Spleen (tissue), 11 donors: ENCODE results near the gene SIRPA. TPM values are rescaled to one million over a fixed set of nuclear protein-coding genes. Genes with fewer than 3 reads are reported as not detected.
A peak's percentile ranks its signal among the peaks of the same experiment; 100 is the strongest.

Experiments
- DNase-seq: peaks from one replicate; pipeline ENCODE4 v3.0.0-alpha.2; 2020
- H3K27ac ChIP-seq, 8 donors: fragments of 200-600 bp; sonication (generic) in 7 of 8; 1 replicate in 4 of 8; 2 replicates in 4 of 8; pipeline versions ENCODE4 v1.5.0 to v1.8.0; 2016 to 2021; ENCODE audit warnings: inconsistent platforms in 4 of 8, mild to moderate bottlenecking in 4 of 8, moderate library complexity in 1 of 8
- H3K27me3 ChIP-seq, 7 donors: fragments of 200-600 bp; sonication (generic) in 6 of 7; replicated peaks in 1 of 7; 1 replicate in 4 of 7; 2 replicates in 3 of 7; pipeline versions ENCODE4 v1.5.0 to v1.8.0; 2016 to 2021; ENCODE audit warnings: inconsistent platforms in 3 of 7, mild to moderate bottlenecking in 1 of 7
- H3K36me3 ChIP-seq, 6 donors: fragments of 200-600 bp; sonication (generic) in 5 of 6; 1 replicate in 4 of 6; 2 replicates in 2 of 6; pipeline versions ENCODE4 v1.5.0 to v1.8.0; 2016 to 2021; ENCODE audit warnings: inconsistent platforms in 2 of 6
- H3K4me1 ChIP-seq, 6 donors: fragments of 200-600 bp; sonication (generic) in 5 of 6; 1 replicate in 3 of 6; 2 replicates in 3 of 6; pipeline versions ENCODE4 v1.5.0 to v1.8.0; 2016 to 2021; ENCODE audit warnings: inconsistent platforms in 3 of 6
- H3K4me3 ChIP-seq, 8 donors: fragments of 200-600 bp; sonication (generic) in 7 of 8; 1 replicate in 4 of 8; 2 replicates in 4 of 8; pipeline versions ENCODE4 v1.5.0 to v1.8.0; 2016 to 2021; ENCODE audit warnings: inconsistent platforms in 4 of 8, mild to moderate bottlenecking in 4 of 8, moderate library complexity in 2 of 8
- H3K9me3 ChIP-seq, 8 donors: fragments of 200-600 bp; sonication (generic) in 7 of 8; 1 replicate in 4 of 8; 2 replicates in 4 of 8; pipeline versions ENCODE4 v1.5.0 to v1.8.0; 2016 to 2021; ENCODE audit warnings: inconsistent platforms in 4 of 8
- POLR2A ChIP-seq, 3 donors: fragments of 450-650 bp; IDR thresholded peaks; one replicate each; pipeline ENCODE4 v1.5.1; 2017; ENCODE audit warnings: antibody characterized with exemption in 3 of 3, mild to moderate bottlenecking in 1 of 3
- POLR2AphosphoS5 ChIP-seq, 3 donors: sonication (generic); formaldehyde crosslinking; IDR thresholded peaks; one replicate each; pipeline ENCODE4 v1.5.1; 2017; ENCODE audit warnings: antibody characterized with exemption in 3 of 3
- WGBS, 5 donors: extraction: QIAGEN DNeasy Blood & Tissue Kit in 3 of 5; methylation state at CpG; one replicate each; pipeline versions ENCODE4 v1.1.5 to v1.1.7; 2013 to 2018; 5-methylcytosine and 5-hydroxymethylcytosine counted together
- intact Hi-C: fragments of 100-400 bp; cut with DNase I; formaldehyde crosslinking; loops from one replicate; pipeline ENCODE4 v1.15.0; 2023; ENCODE audit warnings: low total_unique reads
- polyA plus RNA-seq, 3 donors: library from polyadenylated mRNA; stranded (reverse); fragments of 200-250 nt; gene quantifications; one replicate each; pipeline ENCODE4 v1.2.1, GENCODE V29; 2013
- total RNA-seq, 7 donors: library from RNA; depleted of rRNA in 3 of 7; stranded (reverse); fragments of >200 nt in 3 of 7; fragmentation: NEBNext Ultra II Directional in 4 of 7; extraction: Animal tissue kit (Norgen Biotek cat#: 25700) in 4 of 7; gene quantifications; one replicate each; pipeline versions ENCODE4 v1.1.0 to v1.2.1, GENCODE V29; 2016 to 2021
- TF ChIP-seq, protein P1 (sequence below), 11 experiments: fragments of 200-600 bp in 7 of 11; fragments of 450-650 bp in 4 of 11; sonication (generic) in 4 of 11; IDR thresholded peaks in 8 of 11; conservative IDR thresholded peaks in 3 of 11; 1 replicate in 7 of 11; 2 replicates in 4 of 11; pipeline versions ENCODE4 v1.4.0 to v1.8.0; 2016 to 2021; ENCODE audit warnings: antibody characterized with exemption in 11 of 11, inconsistent platforms in 4 of 11, mild to moderate bottlenecking in 1 of 11
- donor health status: healthy with polysubstance abuse.
- donor health status: DM: no; HTN: no; CAD: no; lungs with moderate emphysema.
- donor health status: DM: no; HTN: no; CAD: no.
- donor health status: Bipolar disorder and iron deficiency.
- donor health status: healthy.
- donor health status: DM: no; HTN: no; CAD: no.
- donor health status: DM: yes; HTN: yes; CAD: no.

SIRPA gene
- total and polyA plus RNA-seq, 10 donors: 9.8 to 104 (median 38.4) TPM

DNA sequence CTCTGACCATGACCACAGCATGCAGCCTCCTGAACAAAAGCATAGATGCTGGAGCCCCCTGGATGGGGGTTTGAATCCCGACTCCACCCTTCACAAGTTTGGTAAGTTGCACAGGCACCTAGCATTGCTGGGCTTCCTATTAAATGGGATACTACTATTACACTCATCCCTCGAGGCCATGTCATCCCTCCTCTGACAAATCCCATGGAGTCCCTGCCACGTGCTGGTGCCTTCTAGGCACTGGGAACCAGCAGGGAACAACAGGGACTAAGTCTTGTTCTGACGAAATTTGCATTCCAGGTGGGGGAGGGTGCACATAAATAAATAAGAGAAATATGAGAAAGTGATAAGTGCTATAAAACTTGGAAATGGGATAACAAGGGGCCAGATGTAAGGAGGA, 15.3 kb upstream of the SIRPA start:
- H3K36me3 ChIP-seq: no peaks in the 10 kb centered on the region
- DNase-seq: no peak
- WGBS, 5 donors: 57 to 75% (median 68%) methylated on average over 4 of the region's 4 CpGs
- no peak overlapping the region for H3K27ac ChIP-seq
- intact Hi-C loops: no loop called here
- peaks cover 4 to 67% (median 30%) of the 10 kb centered on the region in 6 donors for H3K4me1 ChIP-seq
- H3K4me3 ChIP-seq: no peak overlapping the region
- peaks cover 0 to 3% (median 0%) of the 10 kb centered on the region in 7 donors for H3K27me3 ChIP-seq
- no peaks in the 10 kb centered on the region for H3K9me3 ChIP-seq
- TF ChIP-seq POLR2A (IDR thresholded peaks at IDR 0.05) (no peak), POLR2AphosphoS5 (IDR thresholded peaks at IDR 0.05) (no peak)
- TF ChIP-seq, protein P1, sequence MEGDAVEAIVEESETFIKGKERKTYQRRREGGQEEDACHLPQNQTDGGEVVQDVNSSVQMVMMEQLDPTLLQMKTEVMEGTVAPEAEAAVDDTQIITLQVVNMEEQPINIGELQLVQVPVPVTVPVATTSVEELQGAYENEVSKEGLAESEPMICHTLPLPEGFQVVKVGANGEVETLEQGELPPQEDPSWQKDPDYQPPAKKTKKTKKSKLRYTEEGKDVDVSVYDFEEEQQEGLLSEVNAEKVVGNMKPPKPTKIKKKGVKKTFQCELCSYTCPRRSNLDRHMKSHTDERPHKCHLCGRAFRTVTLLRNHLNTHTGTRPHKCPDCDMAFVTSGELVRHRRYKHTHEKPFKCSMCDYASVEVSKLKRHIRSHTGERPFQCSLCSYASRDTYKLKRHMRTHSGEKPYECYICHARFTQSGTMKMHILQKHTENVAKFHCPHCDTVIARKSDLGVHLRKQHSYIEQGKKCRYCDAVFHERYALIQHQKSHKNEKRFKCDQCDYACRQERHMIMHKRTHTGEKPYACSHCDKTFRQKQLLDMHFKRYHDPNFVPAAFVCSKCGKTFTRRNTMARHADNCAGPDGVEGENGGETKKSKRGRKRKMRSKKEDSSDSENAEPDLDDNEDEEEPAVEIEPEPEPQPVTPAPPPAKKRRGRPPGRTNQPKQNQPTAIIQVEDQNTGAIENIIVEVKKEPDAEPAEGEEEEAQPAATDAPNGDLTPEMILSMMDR (IDR thresholded peaks at IDR 0.05 in 8 of 11, conservative IDR thresholded peaks at IDR 0.05 in 3 of 11): no peak

DNA sequence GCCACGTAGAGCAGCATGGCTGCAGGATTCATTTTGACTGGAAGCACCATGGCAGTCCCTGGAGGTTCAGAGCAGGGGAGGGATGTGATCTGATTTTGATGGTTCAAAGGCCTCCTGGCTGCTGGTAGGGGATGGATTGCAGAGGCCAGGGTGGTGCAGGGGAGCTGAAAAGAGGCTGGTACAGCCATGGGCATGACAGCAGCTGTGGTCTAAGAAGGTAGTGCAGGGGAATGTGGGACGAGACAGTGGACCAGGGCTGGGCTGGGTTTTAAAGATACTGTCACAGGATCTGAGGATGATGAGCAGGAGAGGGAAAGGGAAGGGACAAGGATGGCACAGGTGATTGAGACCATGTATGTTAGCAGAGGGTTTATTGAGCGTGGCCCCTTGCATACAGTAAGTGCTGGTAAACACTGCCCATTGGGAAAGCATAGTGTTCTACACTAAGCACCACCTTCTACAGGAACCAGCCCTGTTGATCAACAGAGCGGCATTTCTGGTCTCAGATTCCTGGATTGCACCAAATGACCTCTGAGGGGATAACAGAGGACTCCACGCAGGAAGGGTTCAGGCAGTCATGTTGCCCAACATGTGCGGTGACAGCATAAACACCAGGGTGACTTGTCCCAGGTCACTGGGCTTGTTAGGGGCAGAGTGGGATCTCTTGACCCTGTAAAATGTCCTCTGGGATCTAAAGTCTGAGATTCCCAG, 14.5 kb upstream of the SIRPA start:
- H3K9me3 ChIP-seq: no peaks in the 10 kb centered on the region
- H3K4me1 ChIP-seq: peaks cover 4 to 59% (median 29%) of the 10 kb centered on the region in 6 donors
- no peaks in the 10 kb centered on the region for H3K36me3 ChIP-seq
- H3K27me3 ChIP-seq: peaks cover 0 to 3% (median 0%) of the 10 kb centered on the region in 7 donors
- no peak overlapping the region for H3K4me3 ChIP-seq
- intact Hi-C loops: no loop called here
- H3K27ac ChIP-seq: peak overlapping the region in 4 of 8 donors; percentile 26 to 48 (median 42)
- WGBS, 5 donors: 66 to 84% (median 69%) methylated on average over 4 to 6 of the region's 6 CpGs
- no peak for TF ChIP-seq POLR2AphosphoS5 (IDR thresholded peaks at IDR 0.05)
- TF ChIP-seq POLR2A (IDR thresholded peaks at IDR 0.05): no peak
- TF ChIP-seq, protein P1 (IDR thresholded peaks at IDR 0.05 in 8 of 11, conservative IDR thresholded peaks at IDR 0.05 in 3 of 11): no peak
- DNase-seq: no peak

DNA sequence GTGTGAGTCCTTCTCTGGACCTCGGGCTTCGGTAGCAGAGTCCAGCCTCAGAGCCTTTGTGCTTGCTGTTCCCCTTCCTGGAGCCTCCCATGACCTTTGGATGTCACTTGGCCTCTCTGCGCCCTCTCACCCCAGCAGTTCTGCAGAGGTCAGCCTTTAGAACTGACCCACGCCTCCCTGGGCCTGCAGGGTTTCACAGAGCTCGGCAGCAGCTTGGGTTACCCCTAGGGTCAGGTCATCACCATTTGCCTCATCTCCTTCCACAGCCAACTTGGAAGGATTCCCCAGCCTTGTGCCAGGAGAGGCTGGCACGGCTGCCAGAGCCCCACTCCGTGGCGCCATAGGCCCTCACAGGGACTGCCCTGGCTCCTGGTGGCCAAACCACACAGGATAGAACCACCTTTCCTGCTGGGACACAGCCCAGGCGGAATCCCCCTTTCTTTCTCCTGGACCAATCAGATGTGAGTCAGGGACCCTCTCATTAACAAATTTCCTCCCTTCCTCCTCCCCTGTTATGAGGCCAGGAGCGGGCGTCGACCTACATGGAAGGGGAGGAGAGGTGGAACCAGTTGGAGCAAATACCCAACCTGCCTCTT, 13.9 kb upstream of the SIRPA start:
- intact Hi-C loops: no loop called here
- peak; percentile 74 for DNase-seq
- Histone ChIP-seq H3K9me3 (no peaks in the 10 kb centered on the region), H3K36me3 (no peaks in the 10 kb centered on the region), H3K27me3 (peaks cover 0 to 3% (median 0%) of the 10 kb centered on the region in 7 donors), H3K4me1 (peaks cover 4 to 56% (median 28%) of the 10 kb centered on the region in 6 donors), H3K4me3 (no peak overlapping the region), H3K27ac (peak overlapping the region in 4 of 8 donors; percentile 26 to 48 (median 42))
- TF ChIP-seq POLR2A (IDR thresholded peaks at IDR 0.05) (no peak), POLR2AphosphoS5 (IDR thresholded peaks at IDR 0.05) (peak in 1 of 3 donors; percentile 21)
- TF ChIP-seq, protein P1 (IDR thresholded peaks at IDR 0.05 in 8 of 11, conservative IDR thresholded peaks at IDR 0.05 in 3 of 11): peak in 1 of 11 experiments; percentile 10
- 44 to 66% (median 55%) methylated on average over 12 of the region's 12 CpGs for WGBS, 5 donors

GRCh38 chr20:1882026-1882425, 13.2 kb upstream of the SIRPA start:
- no peak for TF ChIP-seq POLR2AphosphoS5 (IDR thresholded peaks at IDR 0.05)
- TF ChIP-seq POLR2A (IDR thresholded peaks at IDR 0.05): no peak
- H3K27ac ChIP-seq: peak overlapping the region in 4 of 8 donors; percentile 26 to 66 (median 42)
- H3K4me3 ChIP-seq: no peak overlapping the region
- WGBS, 5 donors: 82 to 94% (median 91%) methylated on average over 8 of the region's 8 CpGs
- H3K9me3 ChIP-seq: no peaks in the 10 kb centered on the region
- H3K4me1 ChIP-seq: peaks cover 4 to 60% (median 32%) of the 10 kb centered on the region in 6 donors
- intact Hi-C loops: no loop called here
- peak; percentile 67 for DNase-seq
- H3K36me3 ChIP-seq: no peaks in the 10 kb centered on the region
- peaks cover 0 to 3% (median 0%) of the 10 kb centered on the region in 7 donors for H3K27me3 ChIP-seq
